ENCODE results near the gene SCGB1A1.
"Not testable (repeated sequence)": the region's sequence is repeated elsewhere in the genome, so short reads cannot be mapped to it uniquely, and the experiment has no call there.

SCGB1A1 gene

GRCh38 chr11:62418733-62419132 is at the start of gene SCGB1A1:
TSS of gene SCGB1A1 (plus strand) at chr11:62419033. CDS start at chr11:62419096, 63 bp downstream.
- FAIRE-seq, result no peak

GRCh38 chr11:62370743-62371440 is 47.9 kb upstream of the SCGB1A1 start:
- no peak for FAIRE-seq

GRCh38 chr11:62372871-62373270 is 46.0 kb upstream of the SCGB1A1 start:
- FAIRE-seq, result no peak

- FAIRE-seq, result no peak
Observed at GRCh38 chr11:62373464-62374119, 45.2 kb upstream of the SCGB1A1 start.

- FAIRE-seq, result no peak
Observed at GRCh38 chr11:62374801-62375200, 44.0 kb upstream of the SCGB1A1 start.

- FAIRE-seq, result peak; percentile 25
Observed at GRCh38 chr11:62378459-62379063, 40.3 kb upstream of the SCGB1A1 start.

- FAIRE-seq, result not testable (repeated sequence)
Observed at GRCh38 chr11:62379586-62379985, 39.2 kb upstream of the SCGB1A1 start.

GRCh38 chr11:62380821-62381245 is 38.0 kb upstream of the SCGB1A1 start:
- FAIRE-seq, result not testable (repeated sequence)

- no peak for FAIRE-seq
Observed at GRCh38 chr11:62383822-62384221, 35.0 kb upstream of the SCGB1A1 start.

GRCh38 chr11:62386083-62386482 is 32.8 kb upstream of the SCGB1A1 start:
- FAIRE-seq, result not testable (repeated sequence)

GRCh38 chr11:62387381-62387780 is 31.5 kb upstream of the SCGB1A1 start:
- no peak for FAIRE-seq

GRCh38 chr11:62388999-62389398 is 29.8 kb upstream of the SCGB1A1 start:
- no peak for FAIRE-seq

- FAIRE-seq, result no peak
Observed at GRCh38 chr11:62390237-62390636, 28.6 kb upstream of the SCGB1A1 start.

- no peak for FAIRE-seq
Observed at GRCh38 chr11:62390722-62391121, 28.1 kb upstream of the SCGB1A1 start.

- no peak for FAIRE-seq
Observed at GRCh38 chr11:62391642-62392425, 27.0 kb upstream of the SCGB1A1 start.

GRCh38 chr11:62392506-62392905 is 26.3 kb upstream of the SCGB1A1 start:
- FAIRE-seq, result no peak

- no peak for FAIRE-seq
Observed at GRCh38 chr11:62393061-62393611, 25.7 kb upstream of the SCGB1A1 start.

GRCh38 chr11:62393735-62394134 is 25.1 kb upstream of the SCGB1A1 start:
- FAIRE-seq, result no peak

- peak; percentile 80 for FAIRE-seq
Observed at GRCh38 chr11:62394825-62395538, 23.9 kb upstream of the SCGB1A1 start.

GRCh38 chr11:62395885-62396551 is 22.8 kb upstream of the SCGB1A1 start:
- no peak for FAIRE-seq
